ENCODE results near the gene STARD3NL.
"Not testable (repeated sequence)": the region's sequence is repeated elsewhere in the genome, so short reads cannot be mapped to it uniquely, and the experiment has no call there.

STARD3NL gene

GRCh38 chr7:38223306-38223705, 45.3 kb downstream of the STARD3NL start:
- no peak for DNase-seq (ENCODE audit: low spot score)

GRCh38 chr7:38224392-38224791, 46.3 kb downstream of the STARD3NL start:
- DNase-seq (ENCODE audit: low spot score) = no peak

GRCh38 chr7:38229386-38229785, 51.3 kb downstream of the STARD3NL start:
- DNase-seq (ENCODE audit: low spot score) = no peak

GRCh38 chr7:38229884-38230642, 52.0 kb downstream of the STARD3NL start:
- no peak for DNase-seq (ENCODE audit: low spot score)

- DNase-seq (ENCODE audit: low spot score) = no peak
Observed at GRCh38 chr7:38232502-38233366, 54.7 kb downstream of the STARD3NL start.

- DNase-seq (ENCODE audit: low spot score) = not testable (repeated sequence)
Observed at GRCh38 chr7:38234759-38235158, 56.7 kb downstream of the STARD3NL start.

- DNase-seq (ENCODE audit: low spot score) = no peak
Observed at GRCh38 chr7:38235606-38236005, 57.6 kb downstream of the STARD3NL start.

- DNase-seq (ENCODE audit: low spot score) = not testable (repeated sequence)
Observed at GRCh38 chr7:38239129-38239528, 61.1 kb downstream of the STARD3NL start.

GRCh38 chr7:38241071-38241470, 63.0 kb downstream of the STARD3NL start:
- no peak for DNase-seq (ENCODE audit: low spot score)

- DNase-seq (ENCODE audit: low spot score) = no peak
Observed at GRCh38 chr7:38242814-38243213, 64.8 kb downstream of the STARD3NL start.

GRCh38 chr7:38243345-38243744, 65.3 kb downstream of the STARD3NL start:
- DNase-seq (ENCODE audit: low spot score) = not testable (repeated sequence)

- no peak for DNase-seq (ENCODE audit: low spot score)
Observed at GRCh38 chr7:38244516-38244915, 66.5 kb downstream of the STARD3NL start.

- no peak for DNase-seq (ENCODE audit: low spot score)
Observed at GRCh38 chr7:38245409-38245977, 67.4 kb downstream of the STARD3NL start.

- DNase-seq (ENCODE audit: low spot score) = no peak
Observed at GRCh38 chr7:38248069-38248567, 70.1 kb downstream of the STARD3NL start.

GRCh38 chr7:38249849-38250248, 71.8 kb downstream of the STARD3NL start:
- not testable (repeated sequence) for DNase-seq (ENCODE audit: low spot score)

GRCh38 chr7:38257350-38257677, 79.3 kb downstream of the STARD3NL start:
- no peak for DNase-seq (ENCODE audit: low spot score)

- not testable (repeated sequence) for DNase-seq (ENCODE audit: low spot score)
Observed at GRCh38 chr7:38259157-38259556, 81.1 kb downstream of the STARD3NL start.

GRCh38 chr7:38261601-38262000, 83.6 kb downstream of the STARD3NL start:
- not testable (repeated sequence) for DNase-seq (ENCODE audit: low spot score)

- DNase-seq (ENCODE audit: low spot score) = peak; percentile 87
Observed at GRCh38 chr7:38262026-38262425, 84.0 kb downstream of the STARD3NL start.

GRCh38 chr7:38262545-38262944, 84.5 kb downstream of the STARD3NL start:
- DNase-seq (ENCODE audit: low spot score) = peak; percentile 31

- DNase-seq (ENCODE audit: low spot score) = peak; percentile 61
Observed at GRCh38 chr7:38263274-38263673, 85.2 kb downstream of the STARD3NL start.

GRCh38 chr7:38264602-38265001, 86.6 kb downstream of the STARD3NL start:
- DNase-seq (ENCODE audit: low spot score) = not testable (repeated sequence)

GRCh38 chr7:38265958-38266357, 87.9 kb downstream of the STARD3NL start:
- DNase-seq (ENCODE audit: low spot score) = not testable (repeated sequence)
